HEK293 (cell line): ENCODE measurements around the gene CFAP45.

ENCODE experiments used
- CTCF ChIA-PET: fragments of 350-600 bp; formaldehyde crosslinking; extraction: SDS; loops from one replicate; lab custom pipeline; 2021; ENCODE audit warnings: antibody characterized with exemption; lab: Yijun Ruan, JAX
- POLR2A ChIA-PET: fragments of 300-600 bp; formaldehyde crosslinking; extraction: SDS; loops from one replicate; lab custom pipeline; 2020; ENCODE audit warnings: antibody characterized with exemption, inconsistent platforms; lab: Yijun Ruan, JAX
- H3K27ac ChIP-seq: fragments of 200-500 bp; sonication (Bioruptor generic); 2 replicates; pipeline ENCODE4 v1.5.1; 2014; ENCODE audit warnings: low read depth, low read length, control low read depth, inconsistent platforms; ENCODE audit errors: extremely low read depth
- H3K36me3 ChIP-seq, 2 experiments: fragments of 200-500 bp in 1 of 2; sonication (Bioruptor generic) in 1 of 2; 1 replicate in 1 of 2; 2 replicates in 1 of 2; pipeline ENCODE4 v1.5.1; 2014 to 2017; ENCODE audit warnings: inconsistent platforms in 2 of 2, low read length in 2 of 2; ENCODE audit not compliant: control insufficient read depth in 2 of 2, insufficient read depth in 1 of 2
- H3K4me1 ChIP-seq: fragments of 200-500 bp; sonication (Bioruptor generic); 2 replicates; pipeline ENCODE4 v1.5.1; 2014; ENCODE audit warnings: mild to moderate bottlenecking, low read length, inconsistent platforms; ENCODE audit not compliant: control insufficient read depth, insufficient read depth
- H3K4me3 ChIP-seq: 2 replicates; pipeline ENCODE4 v1.5.1; 2011; ENCODE audit warnings: low read depth, mild to moderate bottlenecking, control low read depth, low read length, moderate library complexity
- H3K9me3 ChIP-seq: fragments of 200-500 bp; sonication (Bioruptor generic); 2 replicates; pipeline ENCODE4 v1.5.1; 2014; ENCODE audit warnings: low read depth, low read length, inconsistent platforms; ENCODE audit not compliant: control insufficient read depth, insufficient read depth
- EGR2 ChIP-seq: fragments of 450-650 bp; formaldehyde crosslinking; IDR thresholded peaks from 2 replicates; pipeline ENCODE4 v1.5.1; 2016; ENCODE audit warnings: low read depth, missing biosample characterization, missing genetic modification characterization
- PRDM10 ChIP-seq: fragments of 450-650 bp; formaldehyde crosslinking; IDR thresholded peaks from 2 replicates; pipeline ENCODE4 v1.5.1; 2016; ENCODE audit warnings: missing biosample characterization, missing genetic modification characterization
- SP7 ChIP-seq: fragments of 450-650 bp; formaldehyde crosslinking; IDR thresholded peaks from 2 replicates; pipeline ENCODE4 v1.5.1; 2016; ENCODE audit warnings: missing biosample characterization, missing genetic modification characterization
- ZEB2 ChIP-seq: fragments of 450-650 bp; formaldehyde crosslinking; IDR thresholded peaks from 2 replicates; pipeline ENCODE4 v1.5.1; 2016; ENCODE audit warnings: missing biosample characterization, missing genetic modification characterization
- ZFHX2 ChIP-seq: fragments of 450-650 bp; formaldehyde crosslinking; conservative IDR thresholded peaks from 2 replicates; pipeline ENCODE4 v1.5.1; 2016; ENCODE audit warnings: missing biosample characterization, missing genetic modification characterization
- ZNF23 ChIP-seq: fragments of 450-650 bp; formaldehyde crosslinking; IDR thresholded peaks from 2 replicates; pipeline ENCODE4 v1.5.1; 2016; ENCODE audit warnings: missing biosample characterization, missing genetic modification characterization, borderline replicate concordance
- ZNF24 ChIP-seq: fragments of 450-650 bp; formaldehyde crosslinking; IDR thresholded peaks from 2 replicates; pipeline ENCODE4 v1.5.1; 2016; ENCODE audit warnings: missing biosample characterization, missing genetic modification characterization
- ZNF248 ChIP-seq: fragments of 450-650 bp; formaldehyde crosslinking; IDR thresholded peaks from 2 replicates; pipeline ENCODE4 v1.5.1; 2017; ENCODE audit warnings: missing biosample characterization, missing genetic modification characterization
- ZNF335 ChIP-seq: fragments of 450-650 bp; formaldehyde crosslinking; conservative IDR thresholded peaks from 2 replicates; pipeline ENCODE4 v1.5.1; 2016; ENCODE audit warnings: missing biosample characterization, missing genetic modification characterization
- ZNF394 ChIP-seq: fragments of 450-650 bp; formaldehyde crosslinking; IDR thresholded peaks from 2 replicates; pipeline ENCODE4 v1.5.1; 2016; ENCODE audit warnings: missing biosample characterization, missing genetic modification characterization, mild to moderate bottlenecking, moderate library complexity, borderline replicate concordance
- ZNF510 ChIP-seq: fragments of 450-650 bp; formaldehyde crosslinking; IDR thresholded peaks from 2 replicates; pipeline ENCODE4 v1.5.1; 2018; ENCODE audit warnings: mild to moderate bottlenecking, missing genetic modification characterization, missing biosample characterization; ENCODE audit not compliant: insufficient replicate concordance
- ZNF521 ChIP-seq: fragments of 450-650 bp; formaldehyde crosslinking; IDR thresholded peaks from 2 replicates; pipeline ENCODE4 v1.5.1; 2017; ENCODE audit warnings: missing biosample characterization, mild to moderate bottlenecking, missing genetic modification characterization
- ZNF600 ChIP-seq: fragments of 450-650 bp; formaldehyde crosslinking; IDR thresholded peaks from 2 replicates; pipeline ENCODE4 v1.5.1; 2016; ENCODE audit warnings: missing biosample characterization, missing genetic modification characterization
- TF ChIP-seq, protein P1 (sequence below): fragments of 450-650 bp; formaldehyde crosslinking; IDR thresholded peaks from 2 replicates; pipeline ENCODE4 v1.5.1; 2016; ENCODE audit warnings: missing biosample characterization, missing genetic modification characterization
- TF ChIP-seq, protein P2 (sequence below): fragments of 450-650 bp; formaldehyde crosslinking; IDR thresholded peaks from 2 replicates; pipeline ENCODE4 v1.5.1; 2017; ENCODE audit warnings: missing biosample characterization, missing genetic modification characterization

CFAP45 gene

GRCh38 chr1:159883134-159883533, 16.8 kb downstream of the CFAP45 start:
- no peaks in the 10 kb centered on the region for H3K36me3 ChIP-seq
- CTCF ChIA-PET: interaction anchor here (1.4 to 3.4 kb wide), 3 partner anchors 8 to 124 kb away, joined by 3 to 18 read pairs (median 9); no protein-coding TSS in a partner anchor
- H3K27ac ChIP-seq: no peak overlapping the region
- TF ChIP-seq ZNF24 (tag by site-specific recombination): 0 out of 2 replicates have a peak, but pooled peaks have one; percentile 28
- no peak for TF ChIP-seq ZEB2 (tag by site-specific recombination)
- no peaks in the 10 kb centered on the region for H3K9me3 ChIP-seq
- H3K4me1 ChIP-seq: peaks cover 11% of the 10 kb centered on the region
- no peak overlapping the region for H3K4me3 ChIP-seq
- POLR2A ChIA-PET: no interaction called here

- CTCF ChIA-PET: interaction anchor here (0.7 to 4.5 kb wide), 7 partner anchors 8 to 125 kb away, joined by 3 to 21 read pairs (median 5); no protein-coding TSS in a partner anchor
- Histone ChIP-seq H3K36me3 (no peaks in the 10 kb centered on the region), H3K9me3 (no peaks in the 10 kb centered on the region), H3K27ac (no peak overlapping the region), H3K4me3 (no peak overlapping the region), H3K4me1 (peaks cover 11% of the 10 kb centered on the region)
- TF ChIP-seq, protein P1, sequence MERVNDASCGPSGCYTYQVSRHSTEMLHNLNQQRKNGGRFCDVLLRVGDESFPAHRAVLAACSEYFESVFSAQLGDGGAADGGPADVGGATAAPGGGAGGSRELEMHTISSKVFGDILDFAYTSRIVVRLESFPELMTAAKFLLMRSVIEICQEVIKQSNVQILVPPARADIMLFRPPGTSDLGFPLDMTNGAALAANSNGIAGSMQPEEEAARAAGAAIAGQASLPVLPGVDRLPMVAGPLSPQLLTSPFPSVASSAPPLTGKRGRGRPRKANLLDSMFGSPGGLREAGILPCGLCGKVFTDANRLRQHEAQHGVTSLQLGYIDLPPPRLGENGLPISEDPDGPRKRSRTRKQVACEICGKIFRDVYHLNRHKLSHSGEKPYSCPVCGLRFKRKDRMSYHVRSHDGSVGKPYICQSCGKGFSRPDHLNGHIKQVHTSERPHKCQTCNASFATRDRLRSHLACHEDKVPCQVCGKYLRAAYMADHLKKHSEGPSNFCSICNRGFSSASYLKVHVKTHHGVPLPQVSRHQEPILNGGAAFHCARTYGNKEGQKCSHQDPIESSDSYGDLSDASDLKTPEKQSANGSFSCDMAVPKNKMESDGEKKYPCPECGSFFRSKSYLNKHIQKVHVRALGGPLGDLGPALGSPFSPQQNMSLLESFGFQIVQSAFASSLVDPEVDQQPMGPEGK: 0 out of 2 replicates have a peak, but pooled peaks have one; percentile 18
- TF ChIP-seq, protein P2, sequence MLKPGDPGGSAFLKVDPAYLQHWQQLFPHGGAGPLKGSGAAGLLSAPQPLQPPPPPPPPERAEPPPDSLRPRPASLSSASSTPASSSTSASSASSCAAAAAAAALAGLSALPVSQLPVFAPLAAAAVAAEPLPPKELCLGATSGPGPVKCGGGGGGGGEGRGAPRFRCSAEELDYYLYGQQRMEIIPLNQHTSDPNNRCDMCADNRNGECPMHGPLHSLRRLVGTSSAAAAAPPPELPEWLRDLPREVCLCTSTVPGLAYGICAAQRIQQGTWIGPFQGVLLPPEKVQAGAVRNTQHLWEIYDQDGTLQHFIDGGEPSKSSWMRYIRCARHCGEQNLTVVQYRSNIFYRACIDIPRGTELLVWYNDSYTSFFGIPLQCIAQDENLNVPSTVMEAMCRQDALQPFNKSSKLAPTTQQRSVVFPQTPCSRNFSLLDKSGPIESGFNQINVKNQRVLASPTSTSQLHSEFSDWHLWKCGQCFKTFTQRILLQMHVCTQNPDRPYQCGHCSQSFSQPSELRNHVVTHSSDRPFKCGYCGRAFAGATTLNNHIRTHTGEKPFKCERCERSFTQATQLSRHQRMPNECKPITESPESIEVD (tag by site-specific recombination): no peak
- TF ChIP-seq ZNF335 (tag by site-specific recombination) (0 out of 2 replicates have a peak, but pooled peaks have one; percentile 5), ZNF394 (tag by site-specific recombination) (no peak), ZNF23 (tag by site-specific recombination) (no peak), PRDM10 (tag by site-specific recombination) (peak; percentile 38; the same call in 1 of the 2 replicates), ZFHX2 (tag by site-specific recombination) (peak; percentile 46; the same call in 1 of the 2 replicates), ZNF600 (tag by site-specific recombination) (no peak), ZNF521 (tag by site-specific recombination) (no peak), ZNF248 (tag by site-specific recombination) (no peak), SP7 (no peak), ZNF510 (tag by site-specific recombination) (no peak), EGR2 (tag by site-specific recombination) (peak; percentile 34; the same call in 1 of the 2 replicates)
- POLR2A ChIA-PET: interaction anchor here (1.6 kb wide), 1 partner anchor 28 kb away, joined by 5 read pairs; no protein-coding TSS in a partner anchor
These were observed 17.5 kb downstream of the CFAP45 start for GRCh38 chr1:159882527-159882862.
